ENCODE data around the gene CGNL1.

The CGNL1 gene

GRCh38 chr15:57544848-57545480 is 168.7 kb downstream of the CGNL1 start:
- Histone ChIP-seq H3K4me2 (no peak overlapping the region), H3K27me3 (ENCODE audit: insufficient read depth, low read depth) (no peaks in the 10 kb centered on the region), H2AFZ (ENCODE audit: low read depth) (no peak overlapping the region), H3K79me2 (ENCODE audit: insufficient read depth, low read depth) (no peaks in the 10 kb centered on the region), H3K4me1 (ENCODE audit: low read depth, poor library complexity, severe bottlenecking) (no peaks in the 10 kb centered on the region), H3K9ac (no peak overlapping the region), H3K27ac (no peak overlapping the region), H3K36me3 (ENCODE audit: insufficient read depth) (no peaks in the 10 kb centered on the region), H3K4me3 (IDR thresholded peaks at IDR 0.05; ENCODE audit: insufficient read depth, low read depth, low read length) (no peak overlapping the region), H4K20me1 (ENCODE audit: insufficient read depth) (no peaks in the 10 kb centered on the region)
- no peak for TF ChIP-seq CTCF (conservative IDR thresholded peaks at IDR 0.05; ENCODE audit: low read depth, low read length)

- H2AFZ ChIP-seq (ENCODE audit: low read depth) = no peak overlapping the region
- H4K20me1 ChIP-seq (ENCODE audit: insufficient read depth) = no peaks in the 10 kb centered on the region
- H3K27ac ChIP-seq = no peak overlapping the region
- H3K79me2 ChIP-seq (ENCODE audit: insufficient read depth, low read depth) = no peaks in the 10 kb centered on the region
- no peak overlapping the region for H3K4me3 ChIP-seq (IDR thresholded peaks at IDR 0.05; ENCODE audit: insufficient read depth, low read depth, low read length)
- no peak overlapping the region for H3K9ac ChIP-seq
- H3K4me1 ChIP-seq (ENCODE audit: low read depth, poor library complexity, severe bottlenecking) = no peaks in the 10 kb centered on the region
- H3K27me3 ChIP-seq (ENCODE audit: insufficient read depth, low read depth) = no peaks in the 10 kb centered on the region
- TF ChIP-seq CTCF (conservative IDR thresholded peaks at IDR 0.05; ENCODE audit: low read depth, low read length) = no peak
- H3K4me2 ChIP-seq = no peak overlapping the region
- no peaks in the 10 kb centered on the region for H3K36me3 ChIP-seq (ENCODE audit: insufficient read depth)
Observed at GRCh38 chr15:57545995-57546394, 169.7 kb downstream of the CGNL1 start.

GRCh38 chr15:57547243-57547755 is 171.0 kb downstream of the CGNL1 start:
- H2AFZ ChIP-seq (ENCODE audit: low read depth) = no peak overlapping the region
- no peaks in the 10 kb centered on the region for H3K79me2 ChIP-seq (ENCODE audit: insufficient read depth, low read depth)
- no peak overlapping the region for H3K4me3 ChIP-seq (IDR thresholded peaks at IDR 0.05; ENCODE audit: insufficient read depth, low read depth, low read length)
- no peaks in the 10 kb centered on the region for H3K4me1 ChIP-seq (ENCODE audit: low read depth, poor library complexity, severe bottlenecking)
- no peak for TF ChIP-seq CTCF (conservative IDR thresholded peaks at IDR 0.05; ENCODE audit: low read depth, low read length)
- H3K4me2 ChIP-seq = no peak overlapping the region
- no peaks in the 10 kb centered on the region for H3K27me3 ChIP-seq (ENCODE audit: insufficient read depth, low read depth)
- H3K36me3 ChIP-seq (ENCODE audit: insufficient read depth) = no peaks in the 10 kb centered on the region
- no peaks in the 10 kb centered on the region for H4K20me1 ChIP-seq (ENCODE audit: insufficient read depth)
- H3K9ac ChIP-seq = no peak overlapping the region
- no peak overlapping the region for H3K27ac ChIP-seq

GRCh38 chr15:57548351-57548750 is 172.0 kb downstream of the CGNL1 start:
- no peak overlapping the region for H2AFZ ChIP-seq (ENCODE audit: low read depth)
- no peak overlapping the region for H3K27ac ChIP-seq
- H3K4me1 ChIP-seq (ENCODE audit: low read depth, poor library complexity, severe bottlenecking) = no peaks in the 10 kb centered on the region
- no peaks in the 10 kb centered on the region for H3K27me3 ChIP-seq (ENCODE audit: insufficient read depth, low read depth)
- H4K20me1 ChIP-seq (ENCODE audit: insufficient read depth) = no peaks in the 10 kb centered on the region
- no peak overlapping the region for H3K4me2 ChIP-seq
- H3K4me3 ChIP-seq (IDR thresholded peaks at IDR 0.05; ENCODE audit: insufficient read depth, low read depth, low read length) = no peak overlapping the region
- no peak for TF ChIP-seq CTCF (conservative IDR thresholded peaks at IDR 0.05; ENCODE audit: low read depth, low read length)
- no peaks in the 10 kb centered on the region for H3K79me2 ChIP-seq (ENCODE audit: insufficient read depth, low read depth)
- no peaks in the 10 kb centered on the region for H3K36me3 ChIP-seq (ENCODE audit: insufficient read depth)
- no peak overlapping the region for H3K9ac ChIP-seq

Data from KMS-11 (cell line).